Measurements from ENCODE around the gene KRTAP9-2. TPM values are rescaled to one million over a fixed set of nuclear protein-coding genes. Genes with fewer than 3 reads are reported as not detected.

KRTAP9-2 gene
- total RNA-seq, 1 donor from 2014 or later: not detected

- no peak for DNase-seq (ENCODE audit: low spot score in 2 of 2, unreplicated experiment in 2 of 2)
- Mint-ChIP-seq H3K9me3 (peaks cover 23% of the 10 kb centered on the region), H3K4me1 (no peaks in the 10 kb centered on the region), H3K27me3 (ENCODE audit: low read depth) (no peaks in the 10 kb centered on the region), H3K4me3 (no peak overlapping the region), H3K36me3 (no peaks in the 10 kb centered on the region), H3K27ac (no peak overlapping the region)
- TF ChIP-seq CTCF (IDR thresholded peaks at IDR 0.05; ENCODE audit: unreplicated experiment): no peak
These were observed 14.5 kb upstream of the KRTAP9-2 start for GRCh38 chr17:41211845-41212466.

DNA sequence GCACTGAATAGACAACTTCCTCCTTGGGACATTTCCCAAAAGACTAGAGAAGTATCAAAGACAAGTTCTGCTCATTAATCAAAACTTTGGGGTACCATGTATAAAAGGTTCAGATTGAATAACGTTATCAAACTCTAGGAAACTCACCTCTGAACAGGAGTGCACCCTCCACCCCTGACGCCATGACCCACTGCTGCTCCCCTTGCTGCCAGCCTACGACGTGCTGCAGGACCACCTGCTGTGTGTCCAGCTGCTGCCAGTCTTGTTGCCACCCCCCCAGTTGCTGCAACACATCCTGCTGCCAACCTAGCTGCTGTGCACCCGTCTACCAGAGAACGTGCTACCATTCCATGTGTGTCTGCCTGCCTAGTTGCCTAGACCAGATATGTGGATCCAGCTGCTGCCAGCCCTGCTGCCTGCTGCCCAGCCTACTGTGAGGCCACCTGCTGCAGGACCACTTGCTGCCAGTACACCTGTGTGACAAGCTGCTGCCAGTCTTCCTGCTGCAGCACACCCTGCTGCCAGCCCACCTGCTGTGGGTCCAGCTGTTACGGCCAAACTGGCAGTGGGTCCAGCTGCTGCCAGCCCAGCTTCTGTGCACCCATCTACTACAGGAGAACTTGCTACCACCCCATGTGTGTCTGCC lies 13.8 kb upstream of the KRTAP9-2 start:
- TF ChIP-seq CTCF (IDR thresholded peaks at IDR 0.05; ENCODE audit: unreplicated experiment): no peak
- H3K27ac Mint-ChIP-seq: no peak overlapping the region
- no peaks in the 10 kb centered on the region for H3K4me1 Mint-ChIP-seq
- DNase-seq (ENCODE audit: low spot score in 2 of 2, unreplicated experiment in 2 of 2): no peak
- no peak overlapping the region for H3K4me3 Mint-ChIP-seq
- H3K9me3 Mint-ChIP-seq: peaks cover 19% of the 10 kb centered on the region
- H3K36me3 Mint-ChIP-seq: no peaks in the 10 kb centered on the region
- no peaks in the 10 kb centered on the region for H3K27me3 Mint-ChIP-seq (ENCODE audit: low read depth)

DNA sequence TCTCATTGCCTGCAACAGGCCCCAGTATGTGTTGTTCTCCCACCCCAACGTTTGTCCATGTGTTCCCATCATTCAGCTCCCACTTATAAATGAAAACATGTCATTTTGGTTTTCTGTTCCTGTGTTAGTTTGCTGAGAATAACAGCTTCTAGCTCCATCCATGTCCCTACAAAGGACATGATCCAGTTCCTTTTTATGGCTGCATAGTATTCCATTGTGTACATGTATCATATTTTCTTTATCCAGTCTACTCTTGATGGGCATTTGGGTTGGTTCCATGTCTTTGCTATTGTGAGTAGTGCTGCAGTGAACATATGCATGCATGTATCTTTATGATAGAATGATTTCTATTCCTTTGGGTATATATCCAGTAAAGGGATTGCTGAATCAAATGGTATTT lies 10.8 kb upstream of the KRTAP9-2 start:
- Mint-ChIP-seq H3K27ac (no peak overlapping the region), H3K4me1 (no peaks in the 10 kb centered on the region), H3K4me3 (no peak overlapping the region), H3K27me3 (ENCODE audit: low read depth) (peaks cover 3% of the 10 kb centered on the region), H3K9me3 (peaks cover 11% of the 10 kb centered on the region), H3K36me3 (peaks cover 6% of the 10 kb centered on the region)
- no peak for DNase-seq (ENCODE audit: low spot score in 2 of 2, unreplicated experiment in 2 of 2)
- TF ChIP-seq CTCF (IDR thresholded peaks at IDR 0.05; ENCODE audit: unreplicated experiment): no peak

DNA sequence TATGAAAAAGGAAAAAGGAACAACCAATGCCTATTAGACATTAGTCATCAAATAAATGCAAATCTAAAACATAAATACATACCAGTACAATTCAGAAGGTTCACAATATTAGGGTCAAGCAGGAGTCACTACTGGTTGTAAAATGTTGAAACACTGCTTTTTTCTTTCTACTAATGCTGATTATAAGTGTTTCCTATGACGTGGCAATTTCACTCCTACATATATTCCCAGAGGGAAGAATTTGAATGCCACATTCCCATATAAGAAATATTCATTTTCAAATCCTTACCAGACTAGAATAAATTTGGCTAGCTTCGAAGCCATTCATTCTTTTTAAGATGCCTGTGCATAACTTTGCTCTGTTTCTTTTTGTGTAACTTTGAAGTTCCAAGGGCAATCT lies 2.6 kb upstream of the KRTAP9-2 start:
- no peak for TF ChIP-seq CTCF (IDR thresholded peaks at IDR 0.05; ENCODE audit: unreplicated experiment)
- peaks cover 14% of the 10 kb centered on the region for H3K27me3 Mint-ChIP-seq (ENCODE audit: low read depth)
- H3K4me1 Mint-ChIP-seq: peaks cover 2% of the 10 kb centered on the region
- peaks cover 7% of the 10 kb centered on the region for H3K36me3 Mint-ChIP-seq
- H3K27ac Mint-ChIP-seq: peak overlapping the region; percentile 17
- no peak for DNase-seq (ENCODE audit: low spot score in 2 of 2, unreplicated experiment in 2 of 2)
- no peak overlapping the region for H3K4me3 Mint-ChIP-seq
- H3K9me3 Mint-ChIP-seq: peaks cover 23% of the 10 kb centered on the region

GRCh38 chr17:41226051-41226450 lies 397 bp upstream of the KRTAP9-2 start:
- peaks cover 14% of the 10 kb centered on the region for H3K9me3 Mint-ChIP-seq
- H3K36me3 Mint-ChIP-seq: no peaks in the 10 kb centered on the region
- TF ChIP-seq CTCF (IDR thresholded peaks at IDR 0.05; ENCODE audit: unreplicated experiment): no peak
- H3K27me3 Mint-ChIP-seq (ENCODE audit: low read depth): peaks cover 13% of the 10 kb centered on the region
- no peak for DNase-seq (ENCODE audit: low spot score in 2 of 2, unreplicated experiment in 2 of 2)
- H3K4me3 Mint-ChIP-seq: no peak overlapping the region
- H3K27ac Mint-ChIP-seq: no peak overlapping the region
- peaks cover 2% of the 10 kb centered on the region for H3K4me1 Mint-ChIP-seq
